Smooth muscle cell (in vitro differentiated cells): Measurements from ENCODE around the gene ERICH3. TPM values are rescaled to one million over a fixed set of nuclear protein-coding genes. Genes with fewer than 3 reads are reported as not detected.
A peak's percentile ranks its signal among the peaks of the same experiment; 100 is the strongest.

ENCODE experiments used
- DNase-seq: peaks from one replicate; lab custom pipeline; 2025; ENCODE audit not compliant: unreplicated experiment; lab: John Stamatoyannopoulos, UW
- H2AFZ ChIP-seq: fragments of 200-600 bp; sonication (generic); 2 replicates; pipeline ENCODE4 v1.6.0; 2016; ENCODE audit warnings: antibody characterized with exemption, low read depth, mild to moderate bottlenecking
- H3F3A ChIP-seq: fragments of 200-600 bp; sonication (generic); 2 replicates; pipeline ENCODE4 v1.6.0; 2017; ENCODE audit warnings: antibody characterized with exemption, low read depth
- H3K27ac ChIP-seq: fragments of 200-600 bp; sonication (generic); 2 replicates; pipeline ENCODE4 v1.5.1; 2016; ENCODE audit warnings: low read depth, mild to moderate bottlenecking
- H3K27me3 ChIP-seq: fragments of 200-600 bp; sonication (generic); 2 replicates; pipeline ENCODE4 v1.6.1; 2016; ENCODE audit warnings: low read depth, mild to moderate bottlenecking
- H3K36me3 ChIP-seq: fragments of 200-600 bp; sonication (generic); 2 replicates; pipeline ENCODE4 v1.5.1; 2016; ENCODE audit warnings: low read depth
- H3K4me1 ChIP-seq: fragments of 200-600 bp; sonication (generic); 2 replicates; pipeline ENCODE4 v1.5.1; 2016; ENCODE audit warnings: low read depth
- H3K4me2 ChIP-seq: fragments of 200-600 bp; sonication (generic); 2 replicates; pipeline ENCODE4 v1.6.0; 2016; ENCODE audit warnings: mild to moderate bottlenecking
- H3K4me3 ChIP-seq: fragments of 200-600 bp; sonication (generic); 2 replicates; pipeline ENCODE4 v1.5.1; 2016; ENCODE audit warnings: mild to moderate bottlenecking
- H3K79me2 ChIP-seq: fragments of 200-600 bp; sonication (generic); 2 replicates; pipeline ENCODE4 v1.6.0; 2016; ENCODE audit warnings: low read depth, mild to moderate bottlenecking
- H3K9ac ChIP-seq: fragments of 200-600 bp; sonication (generic); 2 replicates; pipeline ENCODE4 v1.6.0; 2016; ENCODE audit warnings: low read depth
- H3K9me3 ChIP-seq: fragments of 200-600 bp; sonication (generic); replicated peaks from 2 replicates; pipeline ENCODE4 v1.5.1; 2016; ENCODE audit warnings: low read depth
- H4K20me1 ChIP-seq: fragments of 200-600 bp; sonication (generic); 2 replicates; pipeline ENCODE4 v1.6.0; 2016; ENCODE audit warnings: low read depth
- WGBS: methylation state at CpG from one replicate; pipeline ENCODE4 v1.1.7; 2016; ENCODE audit warnings: low lambda C conversion rate; 5-methylcytosine and 5-hydroxymethylcytosine counted together
- polyA plus RNA-seq: library from polyadenylated mRNA; unstranded; fragments of >200 nt; fragmentation: Nextera tagmentation; extraction: Ambion mirVana; gene quantifications from 2 replicates; pipeline ENCODE4 v1.2.1, GENCODE V29; 2016
- total RNA-seq: library from RNA; depleted of rRNA; stranded (reverse); fragments of >200 nt; gene quantifications from 2 replicates; pipeline ENCODE4 v1.2.3, GENCODE V29; 2014
- TF ChIP-seq, protein P1 (sequence below): fragments of 200-600 bp; sonication (generic); IDR thresholded peaks from 2 replicates; pipeline ENCODE4 v1.5.1; 2017; ENCODE audit warnings: borderline replicate concordance, mild to moderate bottlenecking, antibody characterized with exemption; ENCODE audit not compliant: insufficient read depth, poor library complexity, severe bottlenecking

Gene ERICH3
- total and polyA plus RNA-seq, 2 experiments from 2014 or later: not detected

GRCh38 chr1:74690909-74691308 lies 17.3 kb upstream of the ERICH3 start:
- 93% methylated on average over 4 of the region's 4 CpGs for WGBS
- H3K27ac ChIP-seq: no peak overlapping the region
- no peaks in the 10 kb centered on the region for H3K79me2 ChIP-seq
- TF ChIP-seq, protein P1, sequence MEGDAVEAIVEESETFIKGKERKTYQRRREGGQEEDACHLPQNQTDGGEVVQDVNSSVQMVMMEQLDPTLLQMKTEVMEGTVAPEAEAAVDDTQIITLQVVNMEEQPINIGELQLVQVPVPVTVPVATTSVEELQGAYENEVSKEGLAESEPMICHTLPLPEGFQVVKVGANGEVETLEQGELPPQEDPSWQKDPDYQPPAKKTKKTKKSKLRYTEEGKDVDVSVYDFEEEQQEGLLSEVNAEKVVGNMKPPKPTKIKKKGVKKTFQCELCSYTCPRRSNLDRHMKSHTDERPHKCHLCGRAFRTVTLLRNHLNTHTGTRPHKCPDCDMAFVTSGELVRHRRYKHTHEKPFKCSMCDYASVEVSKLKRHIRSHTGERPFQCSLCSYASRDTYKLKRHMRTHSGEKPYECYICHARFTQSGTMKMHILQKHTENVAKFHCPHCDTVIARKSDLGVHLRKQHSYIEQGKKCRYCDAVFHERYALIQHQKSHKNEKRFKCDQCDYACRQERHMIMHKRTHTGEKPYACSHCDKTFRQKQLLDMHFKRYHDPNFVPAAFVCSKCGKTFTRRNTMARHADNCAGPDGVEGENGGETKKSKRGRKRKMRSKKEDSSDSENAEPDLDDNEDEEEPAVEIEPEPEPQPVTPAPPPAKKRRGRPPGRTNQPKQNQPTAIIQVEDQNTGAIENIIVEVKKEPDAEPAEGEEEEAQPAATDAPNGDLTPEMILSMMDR: no peak
- no peak overlapping the region for H3K4me2 ChIP-seq
- no peaks in the 10 kb centered on the region for H3K36me3 ChIP-seq
- no peak overlapping the region for H2AFZ ChIP-seq
- no peaks in the 10 kb centered on the region for H3F3A ChIP-seq
- H3K27me3 ChIP-seq: no peaks in the 10 kb centered on the region
- H3K9me3 ChIP-seq: no peaks in the 10 kb centered on the region
- H3K4me3 ChIP-seq: no peak overlapping the region
- H4K20me1 ChIP-seq: no peaks in the 10 kb centered on the region
- no peak for DNase-seq
- H3K4me1 ChIP-seq: no peaks in the 10 kb centered on the region
- no peak overlapping the region for H3K9ac ChIP-seq

DNA sequence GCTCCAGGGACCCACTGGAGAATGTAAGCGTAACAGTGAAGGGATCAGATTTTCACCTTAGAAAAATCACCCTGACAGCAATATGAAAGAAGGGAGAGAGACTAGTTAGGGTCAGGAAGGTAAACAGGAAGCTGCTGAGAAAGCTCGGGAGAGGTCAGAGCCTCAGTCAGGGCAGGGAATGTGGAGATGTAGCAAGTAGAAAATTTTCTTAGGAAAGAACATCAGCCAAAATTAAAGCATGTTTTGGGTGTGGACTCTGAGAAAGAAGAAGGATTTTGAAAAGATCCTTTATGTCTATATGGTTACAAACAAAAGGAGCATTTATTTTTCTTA lies 16.7 kb upstream of the ERICH3 start:
- no peak for DNase-seq
- Histone ChIP-seq H3K4me2 (no peak overlapping the region), H3K27ac (no peak overlapping the region), H3K36me3 (no peaks in the 10 kb centered on the region), H4K20me1 (no peaks in the 10 kb centered on the region), H3K79me2 (no peaks in the 10 kb centered on the region), H3K27me3 (no peaks in the 10 kb centered on the region), H3K9me3 (no peaks in the 10 kb centered on the region), H3K4me3 (no peak overlapping the region), H3F3A (no peaks in the 10 kb centered on the region), H3K4me1 (no peaks in the 10 kb centered on the region), H3K9ac (no peak overlapping the region), H2AFZ (peak overlapping the region; percentile 78)
- TF ChIP-seq, protein P1: no peak
- 33% methylated on average over 2 of the region's 2 CpGs for WGBS

DNA sequence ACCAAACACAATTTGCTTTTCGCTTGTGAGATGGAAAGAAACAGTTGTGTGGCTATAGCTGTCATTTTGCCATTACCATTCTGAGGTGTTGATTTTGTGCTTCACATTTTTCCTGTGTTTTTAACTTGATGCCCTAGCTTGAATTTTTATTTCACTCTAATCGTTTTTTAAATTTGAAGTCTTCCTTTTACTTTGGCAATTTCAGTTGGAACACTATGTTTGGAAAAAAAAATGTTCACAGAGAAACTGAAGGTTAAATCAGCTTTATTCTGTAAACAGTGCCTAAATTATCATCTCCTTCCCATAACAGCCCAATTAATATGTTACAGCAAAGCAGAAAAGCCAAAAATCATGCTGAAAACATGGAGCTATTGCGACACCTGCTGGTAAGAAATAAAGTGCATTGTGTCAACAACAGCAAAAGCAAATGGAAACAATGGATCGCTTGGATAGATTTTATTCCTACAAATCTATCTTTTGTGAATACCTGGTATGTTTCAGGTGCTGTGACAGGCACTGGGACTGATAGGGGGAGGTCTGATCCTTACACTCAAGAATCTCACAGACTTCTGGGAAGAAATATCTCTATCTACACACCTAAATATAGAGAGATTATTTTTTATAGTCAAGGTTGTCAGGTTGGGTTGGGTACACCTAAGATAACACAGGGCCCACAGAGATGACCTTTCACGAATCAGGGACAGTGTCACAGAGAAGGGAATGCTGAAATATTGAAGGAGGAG lies 16.2 kb upstream of the ERICH3 start:
- Histone ChIP-seq H3K27ac (no peak overlapping the region), H3K4me2 (no peak overlapping the region), H4K20me1 (no peaks in the 10 kb centered on the region), H2AFZ (peak overlapping the region; percentile 78), H3K36me3 (no peaks in the 10 kb centered on the region), H3K9ac (no peak overlapping the region), H3K4me3 (no peak overlapping the region), H3K79me2 (no peaks in the 10 kb centered on the region), H3K4me1 (no peaks in the 10 kb centered on the region), H3K27me3 (no peaks in the 10 kb centered on the region), H3F3A (no peaks in the 10 kb centered on the region), H3K9me3 (no peaks in the 10 kb centered on the region)
- no peak for DNase-seq
- TF ChIP-seq, protein P1: peak; percentile 83
- 30% methylated on average over 5 of the region's 5 CpGs for WGBS

GRCh38 chr1:74686928-74687327 lies 13.3 kb upstream of the ERICH3 start:
- no peak overlapping the region for H3K4me2 ChIP-seq
- TF ChIP-seq, protein P1: no peak
- H3K79me2 ChIP-seq: no peaks in the 10 kb centered on the region
- H3K4me3 ChIP-seq: no peak overlapping the region
- 88% methylated on average over 4 of the region's 4 CpGs for WGBS
- H3K9ac ChIP-seq: no peak overlapping the region
- H3K4me1 ChIP-seq: no peaks in the 10 kb centered on the region
- H3K27ac ChIP-seq: no peak overlapping the region
- no peak for DNase-seq
- H3K9me3 ChIP-seq: no peaks in the 10 kb centered on the region
- no peaks in the 10 kb centered on the region for H3F3A ChIP-seq
- no peaks in the 10 kb centered on the region for H3K36me3 ChIP-seq
- no peaks in the 10 kb centered on the region for H4K20me1 ChIP-seq
- no peaks in the 10 kb centered on the region for H3K27me3 ChIP-seq
- no peak overlapping the region for H2AFZ ChIP-seq
